HG03025 (cell line): ENCODE results near the gene HCFC1.
A peak's percentile ranks its signal among the peaks of the same experiment; 100 is the strongest.

ENCODE experiments used
- ATAC-seq: cut with Tn5 transposase; IDR thresholded peaks from one replicate; pipeline ENCODE4 v1.9.1; 2021; ENCODE audit warnings: mild to moderate bottlenecking, moderate library complexity; ENCODE audit not compliant: unreplicated experiment, low FRiP score

HCFC1 gene

GRCh38 chrX:153960077-153960476, 11.5 kb downstream of the HCFC1 start:
- ATAC-seq, result no peak

DNA sequence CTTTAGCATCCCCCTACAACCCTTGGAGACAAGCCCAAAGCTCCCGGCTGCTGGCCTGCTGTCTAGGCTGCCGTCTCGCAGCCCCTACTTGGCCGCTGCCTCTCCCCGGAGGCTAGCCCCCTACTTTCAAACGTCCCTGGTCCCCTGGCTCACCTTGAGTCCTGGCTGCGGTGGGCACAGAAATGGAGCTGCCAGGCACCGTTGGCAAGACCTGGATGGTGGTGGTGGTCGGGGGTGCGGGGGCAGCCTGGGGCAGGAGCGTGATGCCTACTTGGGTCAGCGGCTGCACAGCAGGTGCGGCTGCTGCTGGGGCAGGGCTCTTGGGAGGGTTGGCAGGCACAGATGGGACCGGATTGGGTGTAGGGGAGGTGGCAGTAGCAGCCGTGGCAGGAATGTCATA, 12.0 kb downstream of the HCFC1 start:
- no peak for ATAC-seq

DNA sequence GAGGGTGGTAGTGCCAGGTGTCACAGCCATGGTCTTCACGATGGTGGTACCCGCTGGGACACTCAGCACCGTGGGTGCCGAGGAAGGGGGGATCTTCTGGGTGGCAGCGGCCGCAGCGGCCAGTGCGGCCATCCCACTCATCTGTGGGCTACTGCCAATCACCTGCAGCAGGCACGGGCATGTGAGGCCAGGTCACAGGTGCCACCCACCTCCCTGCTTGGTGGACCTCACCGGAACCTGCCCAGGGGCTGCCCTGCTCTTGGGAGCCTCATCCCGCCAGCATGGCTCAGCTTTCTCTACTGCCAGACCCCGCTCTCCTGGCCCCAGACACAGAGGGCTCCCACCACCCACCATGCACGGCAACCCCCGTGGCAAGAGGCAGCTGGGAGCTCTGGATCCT, 13.0 kb downstream of the HCFC1 start:
- ATAC-seq, result no peak

GRCh38 chrX:153957224-153957623, 14.4 kb downstream of the HCFC1 start:
- no peak for ATAC-seq

DNA sequence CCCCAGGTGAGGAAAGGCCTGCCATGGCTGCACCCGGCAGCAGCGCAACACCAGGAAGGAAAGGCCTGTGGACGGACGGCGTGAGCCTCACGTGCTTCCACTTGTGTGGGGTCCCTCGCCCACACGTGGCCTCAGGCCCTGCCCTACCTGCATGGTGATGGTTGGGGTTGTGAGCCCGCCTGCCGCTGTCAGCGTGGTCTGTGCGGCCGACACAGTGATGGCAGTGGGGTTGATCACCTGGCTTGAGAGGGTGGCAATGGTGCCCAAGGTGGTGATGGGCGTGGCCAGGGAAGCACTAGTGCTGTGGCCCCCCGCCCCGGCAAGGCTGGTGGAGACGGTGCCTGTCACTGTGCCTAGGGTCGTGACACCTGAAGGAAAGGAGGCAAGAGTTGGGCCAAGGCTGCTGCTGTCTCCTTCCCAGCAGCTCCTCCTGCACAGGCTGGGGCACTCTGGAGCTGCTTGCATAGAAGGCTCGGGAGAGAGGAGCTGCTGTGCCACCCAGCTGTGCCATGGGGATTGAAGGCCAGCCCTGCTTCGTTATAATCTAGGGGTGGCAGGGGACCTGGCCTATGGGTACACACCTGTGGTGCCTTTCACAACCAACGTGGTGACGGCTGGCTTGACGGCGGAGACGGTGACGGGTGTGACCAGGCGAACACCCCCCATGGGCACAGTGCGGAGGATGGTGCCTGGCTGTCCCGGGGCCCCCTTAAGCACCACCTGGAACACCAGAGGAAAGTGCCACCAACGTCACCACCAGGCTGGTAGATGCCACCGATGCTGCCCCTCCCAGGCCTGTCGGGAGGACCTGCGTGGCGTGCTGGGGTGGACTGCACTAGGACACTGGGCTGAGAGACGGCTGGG, 15.3 kb downstream of the HCFC1 start:
- ATAC-seq, result no peak

GRCh38 chrX:153955228-153955732, 16.3 kb downstream of the HCFC1 start:
- no peak for ATAC-seq

- ATAC-seq, result no peak
Observed at GRCh38 chrX:153954558-153955227, 16.9 kb downstream of the HCFC1 start.

DNA sequence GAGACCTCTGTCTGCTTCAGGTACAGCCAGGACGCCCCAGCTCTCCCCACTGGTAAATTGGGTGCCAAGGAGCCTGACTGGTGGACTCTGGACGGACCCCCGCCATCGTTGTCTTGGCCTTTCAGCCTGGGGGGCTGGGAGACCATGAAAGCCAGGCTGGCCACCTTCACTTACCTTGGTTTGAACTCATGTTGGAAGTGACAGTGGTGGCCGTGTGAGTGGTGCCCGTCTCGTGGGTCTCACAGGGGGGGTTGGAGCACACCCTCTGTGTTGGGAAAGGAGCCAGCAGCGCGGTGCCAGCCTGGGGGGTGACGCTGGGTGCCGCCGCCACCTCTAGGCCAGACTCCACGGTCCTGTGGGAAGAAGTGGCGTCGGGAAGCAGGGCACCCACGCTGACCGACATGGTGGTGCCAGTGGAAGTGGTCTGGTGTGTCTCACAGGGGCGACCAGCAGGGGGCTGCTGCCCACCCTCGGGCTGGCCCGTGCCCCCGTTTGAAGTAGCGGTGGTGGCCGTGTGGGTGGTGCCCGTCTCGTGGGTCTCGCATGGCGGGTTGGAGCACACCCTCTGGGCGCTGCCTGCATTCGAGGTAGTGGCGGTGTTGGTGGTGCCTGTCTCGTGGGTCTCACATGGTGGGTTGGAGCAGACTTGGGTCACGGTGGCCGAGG, 17.6 kb downstream of the HCFC1 start:
- no peak for ATAC-seq

DNA sequence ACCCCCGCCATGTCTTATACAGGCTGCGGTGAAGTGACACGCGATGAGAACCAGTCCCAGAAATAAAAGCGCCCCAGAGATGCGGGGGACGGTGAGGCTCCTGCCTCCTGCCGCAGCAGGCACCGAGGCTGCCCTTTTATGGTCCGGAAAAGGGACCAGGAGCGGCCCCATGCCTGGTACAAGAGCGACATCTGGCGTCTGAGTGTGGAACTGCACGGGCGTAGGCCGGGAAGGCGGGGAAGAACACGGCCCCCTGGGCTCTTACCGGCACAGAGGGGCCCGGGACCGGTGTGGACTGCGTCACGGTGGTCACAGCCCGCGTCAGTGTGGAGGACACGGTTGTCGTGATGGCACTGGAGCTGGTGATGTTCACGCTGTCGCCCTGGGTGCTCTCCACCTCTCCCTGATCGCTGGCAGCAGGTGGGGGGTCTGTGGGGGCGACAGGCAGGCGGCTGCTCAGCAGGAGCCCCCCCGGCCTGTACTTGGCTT, 18.2 kb downstream of the HCFC1 start:
- ATAC-seq, result no peak

GRCh38 chrX:153952373-153953026, 19.1 kb downstream of the HCFC1 start:
- ATAC-seq, result no peak

- ATAC-seq, result no peak
Observed at GRCh38 chrX:153951683-153952372, 19.8 kb downstream of the HCFC1 start.

DNA sequence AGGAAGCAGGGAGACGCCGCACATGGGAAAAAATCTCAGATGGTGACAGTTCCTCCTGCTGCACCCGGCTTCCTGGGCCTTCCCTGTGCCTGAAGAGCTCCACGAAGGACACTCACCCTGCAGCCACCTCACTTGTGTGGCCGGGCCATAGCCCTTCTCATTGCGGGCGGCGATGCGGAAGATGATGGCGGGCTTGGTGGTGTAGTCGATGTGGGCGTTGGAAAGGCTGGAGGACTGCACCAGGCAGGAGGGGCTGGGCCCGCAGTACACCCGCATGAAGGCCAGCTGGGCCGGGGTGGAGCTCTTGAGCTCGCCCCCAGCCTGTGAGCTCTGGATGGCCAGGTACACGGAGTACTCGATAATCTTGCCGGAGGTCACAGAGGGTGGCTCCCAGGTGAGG, 21.5 kb downstream of the HCFC1 start:
- no peak for ATAC-seq

GRCh38 chrX:153948847-153949805, 22.5 kb downstream of the HCFC1 start:
- ATAC-seq, result no peak

DNA sequence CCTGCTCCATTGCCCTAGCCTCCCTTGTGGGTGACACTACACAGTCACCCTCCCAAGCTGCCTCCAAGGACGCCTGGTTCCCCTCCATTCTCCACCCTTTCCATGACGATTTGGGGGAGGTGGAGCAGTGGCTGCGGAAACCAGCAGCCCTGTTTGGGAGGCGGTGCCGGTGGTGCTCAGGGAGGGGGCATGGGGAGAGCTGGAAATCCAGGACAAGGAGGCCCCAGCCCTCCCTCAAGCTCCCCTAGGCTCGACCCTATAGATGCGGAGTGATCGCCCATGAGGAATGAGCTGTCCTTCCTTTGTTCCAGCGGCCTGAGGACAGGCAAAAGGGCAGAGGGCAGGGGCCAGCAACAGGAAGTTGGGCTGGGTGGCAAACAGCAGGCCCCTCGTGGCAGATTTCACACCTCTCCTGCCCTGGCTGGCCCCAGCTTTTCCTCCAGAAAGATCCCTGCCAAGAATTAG, 23.6 kb downstream of the HCFC1 start:
- no peak for ATAC-seq

DNA sequence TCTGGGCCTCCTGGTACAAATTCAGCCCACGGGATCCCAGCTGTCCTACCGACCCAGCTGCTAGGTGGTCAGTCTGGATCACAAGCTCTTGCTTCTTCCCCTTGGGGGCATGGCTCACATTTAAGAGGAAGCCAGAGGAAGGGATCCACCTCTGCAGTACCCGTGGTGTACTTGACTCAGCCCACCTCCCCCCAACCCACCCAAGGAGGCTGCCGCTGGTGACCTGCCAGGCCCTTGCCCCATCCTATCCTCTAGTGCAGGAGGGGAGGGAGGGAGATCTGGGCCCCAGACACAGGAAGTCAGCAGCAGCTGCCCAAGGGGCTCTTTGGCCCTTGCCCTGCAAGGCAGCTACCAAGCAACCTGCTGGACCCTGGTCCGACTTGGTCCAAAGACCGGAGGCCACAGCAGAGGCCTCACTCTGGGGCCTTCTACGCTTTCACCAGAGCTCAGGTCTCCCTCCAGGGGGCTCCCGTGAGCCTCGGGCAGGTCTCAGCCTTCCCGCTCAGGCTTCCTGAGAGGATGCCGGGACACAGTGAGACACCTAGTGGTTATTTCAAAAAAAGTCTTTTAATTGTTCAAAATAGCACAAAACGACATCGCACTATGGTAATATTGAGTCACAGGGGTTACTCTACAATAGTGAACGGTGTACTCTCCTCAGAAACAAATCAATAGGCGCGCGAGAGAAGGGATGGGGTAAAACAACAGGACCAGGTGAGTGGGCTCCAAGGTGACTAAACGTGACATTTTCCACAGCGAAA, 24.4 kb downstream of the HCFC1 start:
- peak; percentile 47 for ATAC-seq

GRCh38 chrX:153945956-153946943, 25.4 kb downstream of the HCFC1 start:
- no peak for ATAC-seq

DNA sequence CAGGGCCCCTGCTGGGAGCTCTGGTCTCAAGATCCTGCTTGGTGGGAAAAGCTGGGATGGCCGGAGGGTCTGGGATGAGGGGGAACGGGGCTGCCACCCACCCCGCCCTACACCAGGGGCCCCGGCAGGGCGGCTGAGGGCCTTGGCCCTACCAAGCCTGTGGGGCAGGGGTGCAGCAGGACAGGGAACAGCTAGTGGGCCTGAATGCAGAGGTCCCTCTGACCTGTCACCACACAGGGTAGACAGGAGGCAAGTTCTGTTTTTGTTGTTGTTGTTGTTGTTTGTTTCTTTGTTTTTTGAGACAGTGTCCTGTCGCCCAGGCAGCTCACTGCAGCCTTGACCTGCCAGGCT, 26.8 kb downstream of the HCFC1 start:
- no peak for ATAC-seq
